ENCODE measurements around the gene CYB561D2.

CYB561D2 gene

GRCh38 chr3:50369012-50369670, 18.5 kb downstream of the CYB561D2 start:
- DNase-seq = no peak

GRCh38 chr3:50370594-50370993, 19.9 kb downstream of the CYB561D2 start:
- DNase-seq = no peak

- no peak for DNase-seq
These were observed 20.5 kb downstream of the CYB561D2 start for GRCh38 chr3:50371133-50371685.

GRCh38 chr3:50372349-50372748, 21.7 kb downstream of the CYB561D2 start:
- no peak for DNase-seq

- DNase-seq = no peak
These were observed 22.7 kb downstream of the CYB561D2 start for GRCh38 chr3:50373146-50374051.

- no peak for DNase-seq
These were observed 23.9 kb downstream of the CYB561D2 start for GRCh38 chr3:50374363-50375257.

- no peak for DNase-seq
These were observed 24.7 kb downstream of the CYB561D2 start for GRCh38 chr3:50375258-50375931.

- DNase-seq = no peak
These were observed 27.4 kb downstream of the CYB561D2 start for GRCh38 chr3:50378024-50378423.

GRCh38 chr3:50378757-50379156, 28.1 kb downstream of the CYB561D2 start:
- DNase-seq = no peak

- DNase-seq = no peak
These were observed 29.9 kb downstream of the CYB561D2 start for GRCh38 chr3:50380405-50381085.

- DNase-seq = no peak
These were observed 30.7 kb downstream of the CYB561D2 start for GRCh38 chr3:50381383-50381782.

- no peak for DNase-seq
These were observed 32.1 kb downstream of the CYB561D2 start for GRCh38 chr3:50382722-50383121.

GRCh38 chr3:50383750-50384149, 33.1 kb downstream of the CYB561D2 start:
- no peak for DNase-seq

- DNase-seq = no peak
These were observed 35.1 kb downstream of the CYB561D2 start for GRCh38 chr3:50385754-50386153.

GRCh38 chr3:50388016-50388719, 37.5 kb downstream of the CYB561D2 start:
- no peak for DNase-seq

- no peak for DNase-seq
These were observed 38.2 kb downstream of the CYB561D2 start for GRCh38 chr3:50388720-50389413.

GRCh38 chr3:50389414-50389767, 38.7 kb downstream of the CYB561D2 start:
- DNase-seq = no peak

GRCh38 chr3:50390508-50391224, 40.0 kb downstream of the CYB561D2 start:
- DNase-seq = no peak

- no peak for DNase-seq
These were observed 41.5 kb downstream of the CYB561D2 start for GRCh38 chr3:50392101-50392715.
